CD4-positive, CD25-positive, alpha-beta regulatory T cell (primary cell): ENCODE measurements around the gene CAMK2D. TPM values are rescaled to one million over a fixed set of nuclear protein-coding genes. Genes with fewer than 3 reads are reported as not detected.
A peak's percentile ranks its signal among the peaks of the same experiment; 100 is the strongest.

Source experiments
- ATAC-seq, 2 donors: fragments of 150-1000 bp; cut with Tn5 transposase; one replicate each; pipeline ENCODE4 v1.10.0; 2021; ENCODE audit warnings: low read depth in 2 of 2, moderate number of reproducible peaks in 2 of 2, moderate library complexity in 1 of 2
- DNase-seq, 3 donors: peaks; one replicate each; pipeline versions ENCODE4 v3.0.0 to v3.0.0-alpha.2; 2012 to 2022; ENCODE audit warnings: mixed read lengths in 1 of 3
- H3K27ac ChIP-seq: one replicate; pipeline ENCODE4 v1.7.0; 2013; ENCODE audit warnings: mild to moderate bottlenecking, low read length; ENCODE audit not compliant: insufficient read depth, poor library complexity, severe bottlenecking
- H3K27me3 ChIP-seq: one replicate; pipeline ENCODE4 v1.7.0; 2013; ENCODE audit warnings: low read length; ENCODE audit not compliant: control insufficient read depth, insufficient read depth
- H3K36me3 ChIP-seq: one replicate; pipeline ENCODE4 v1.7.0; 2013; ENCODE audit warnings: mild to moderate bottlenecking, low read length, moderate library complexity; ENCODE audit not compliant: control insufficient read depth, insufficient read depth
- H3K4me1 ChIP-seq: 2 replicates; pipeline ENCODE4 v1.7.0; 2013; ENCODE audit warnings: mild to moderate bottlenecking, low read length; ENCODE audit not compliant: insufficient read depth, control insufficient read depth, poor library complexity, severe bottlenecking
- H3K4me3 ChIP-seq: one replicate; pipeline ENCODE4 v1.7.0; 2013; ENCODE audit warnings: low read depth, mild to moderate bottlenecking, low read length, moderate library complexity
- H3K9me3 ChIP-seq, 2 experiments: 1 replicate in 1 of 2; 2 replicates in 1 of 2; pipeline ENCODE4 v1.7.0; 2013; ENCODE audit warnings: low read length in 2 of 2, mild to moderate bottlenecking in 1 of 2, moderate library complexity in 1 of 2; ENCODE audit not compliant: control insufficient read depth in 2 of 2
- H3K27ac Mint-ChIP-seq, 3 donors: one replicate each; pipeline ENCODE4 v1.8.0; 2020 to 2022; ENCODE audit warnings: mild to moderate bottlenecking in 3 of 3, mixed read lengths in 3 of 3, moderate library complexity in 2 of 3
- H3K27me3 Mint-ChIP-seq: one replicate; pipeline ENCODE4 v1.8.0; 2022; ENCODE audit warnings: mild to moderate bottlenecking, mixed read lengths
- H3K36me3 Mint-ChIP-seq: one replicate; pipeline ENCODE4 v1.8.0; 2020; ENCODE audit warnings: mixed read lengths
- H3K4me1 Mint-ChIP-seq, 4 donors: one replicate each; pipeline ENCODE4 v1.8.0; 2020 to 2022; ENCODE audit warnings: mixed read lengths in 4 of 4, mild to moderate bottlenecking in 1 of 4
- H3K4me3 Mint-ChIP-seq, 4 donors: one replicate each; pipeline ENCODE4 v1.8.0; 2020 to 2022; ENCODE audit warnings: mild to moderate bottlenecking in 4 of 4, mixed read lengths in 4 of 4, moderate library complexity in 3 of 4
- H3K9me3 Mint-ChIP-seq, 7 donors: one replicate each; pipeline ENCODE4 v1.8.0; 2020 to 2022; ENCODE audit warnings: mixed read lengths in 7 of 7, mild to moderate bottlenecking in 3 of 7, moderate library complexity in 2 of 7
- polyA plus RNA-seq, 4 donors: library from polyadenylated mRNA; unstranded; fragments of 300-500 nt; fragmentation: Illumina TruSeq; gene quantifications; one replicate each; pipeline ENCODE4 v1.2.3, GENCODE V29; 2021
- total RNA-seq: library from RNA; stranded (reverse); gene quantifications from one replicate; pipeline ENCODE4 v1.2.3, GENCODE V29; 2022

The CAMK2D gene
- total and polyA plus RNA-seq, 5 donors from 2014 or later: 24.5 to 42.7 (median 26.2) TPM

DNA sequence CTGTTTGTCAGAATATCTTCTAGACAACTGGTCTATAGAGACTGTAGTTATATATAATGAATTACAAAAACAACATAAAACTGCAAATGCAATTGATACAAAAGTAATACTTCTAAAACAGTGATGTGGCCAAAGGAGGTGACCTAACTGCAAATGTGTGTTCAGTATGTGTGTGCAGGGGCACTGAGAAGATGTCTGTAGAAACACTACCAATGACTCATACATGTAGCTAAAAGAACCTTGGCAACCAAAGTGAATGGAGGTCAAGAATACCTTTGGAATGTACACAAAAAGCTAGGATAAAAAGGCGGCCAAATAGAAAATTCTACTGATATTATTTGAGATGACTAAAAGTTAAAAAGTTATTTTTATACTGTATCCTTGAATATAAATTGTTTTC, 261.8 kb downstream of the CAMK2D start:
- Mint-ChIP-seq H3K4me3 (no peak overlapping the region), H3K36me3 (peaks cover 54% of the 10 kb centered on the region), H3K27me3 (no peaks in the 10 kb centered on the region), H3K9me3 (no peaks in the 10 kb centered on the region), H3K27ac (no peak overlapping the region), H3K4me1 (peaks cover 0 to 9% (median 4%) of the 10 kb centered on the region in 4 donors)
- H3K4me3 ChIP-seq: no peak overlapping the region
- DNase-seq (no peak), ATAC-seq (no peak)
- no peak overlapping the region for H3K27ac ChIP-seq
- H3K4me1 ChIP-seq: no peaks in the 10 kb centered on the region
- H3K36me3 ChIP-seq: peaks cover 48% of the 10 kb centered on the region
- no peaks in the 10 kb centered on the region for H3K9me3 ChIP-seq
- no peaks in the 10 kb centered on the region for H3K27me3 ChIP-seq

DNA sequence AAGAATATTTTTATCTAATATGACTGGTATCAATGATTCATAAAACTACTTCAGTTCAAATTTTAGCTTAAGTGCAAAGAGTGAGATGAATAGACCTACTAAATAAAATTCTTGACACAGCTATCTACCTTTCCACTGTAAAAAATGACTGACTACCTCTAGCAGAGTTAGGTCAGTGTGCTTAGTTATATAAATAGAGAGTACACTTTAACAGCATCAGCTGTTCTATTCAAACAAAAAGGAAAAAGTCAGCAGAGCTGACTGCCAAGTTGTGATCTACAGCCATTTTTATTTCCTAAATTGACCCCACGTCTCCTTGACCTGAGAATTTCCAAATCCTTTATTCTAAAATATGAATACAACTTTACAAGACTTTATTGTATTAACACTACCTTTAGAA, 262.4 kb downstream of the CAMK2D start:
- Histone ChIP-seq H3K27ac (no peak overlapping the region), H3K4me3 (no peak overlapping the region), H3K27me3 (no peaks in the 10 kb centered on the region), H3K9me3 (no peaks in the 10 kb centered on the region), H3K4me1 (no peaks in the 10 kb centered on the region), H3K36me3 (peaks cover 48% of the 10 kb centered on the region)
- Mint-ChIP-seq H3K36me3 (peaks cover 50% of the 10 kb centered on the region), H3K9me3 (no peaks in the 10 kb centered on the region), H3K4me1 (peaks cover 0 to 9% (median 4%) of the 10 kb centered on the region in 4 donors), H3K27me3 (no peaks in the 10 kb centered on the region), H3K27ac (no peak overlapping the region), H3K4me3 (no peak overlapping the region)
- DNase-seq (no peak), ATAC-seq (no peak)

DNA sequence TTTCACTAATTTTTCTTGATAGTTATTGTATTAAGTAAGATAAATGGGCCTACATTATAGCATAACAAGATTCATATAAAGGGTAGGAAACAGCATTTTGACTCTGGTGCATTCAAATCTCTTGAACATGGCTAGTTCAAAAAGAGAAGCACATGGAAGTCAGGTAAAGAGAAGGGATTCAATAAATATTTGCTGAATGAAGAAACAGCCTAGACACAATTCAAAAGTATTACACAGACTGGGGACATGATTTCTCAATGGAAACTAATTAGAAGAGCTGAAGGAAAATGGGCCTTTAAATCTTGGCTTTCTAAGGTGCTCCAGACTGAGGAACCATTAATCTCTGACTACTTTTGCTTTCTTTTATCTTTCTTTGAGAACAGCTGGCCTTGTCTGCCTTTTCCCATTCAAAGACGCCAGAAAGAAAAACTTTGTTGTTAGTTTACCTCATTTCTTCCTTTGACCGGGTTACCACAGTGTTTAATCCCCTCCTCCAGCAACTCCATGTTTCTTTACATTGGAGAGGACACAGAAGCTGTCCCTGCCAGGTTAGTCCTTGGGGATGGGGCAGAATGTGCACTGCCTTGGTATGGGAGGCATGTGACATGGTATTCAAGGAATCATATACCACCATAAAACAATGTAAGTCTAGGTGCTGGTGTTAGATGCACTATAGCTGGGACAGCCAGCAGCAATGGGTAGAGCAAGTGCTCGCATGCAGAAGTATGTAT, 264.2 kb downstream of the CAMK2D start:
- Mint-ChIP-seq H3K27me3 (no peaks in the 10 kb centered on the region), H3K4me1 (peaks cover 0 to 9% (median 4%) of the 10 kb centered on the region in 4 donors), H3K9me3 (no peaks in the 10 kb centered on the region), H3K27ac (peak overlapping the region in 1 of 3 donors; percentile 39), H3K36me3 (peaks cover 35% of the 10 kb centered on the region), H3K4me3 (no peak overlapping the region)
- H3K27me3 ChIP-seq: no peaks in the 10 kb centered on the region
- no peak overlapping the region for H3K27ac ChIP-seq
- H3K36me3 ChIP-seq: peaks cover 43% of the 10 kb centered on the region
- no peak overlapping the region for H3K4me3 ChIP-seq
- H3K4me1 ChIP-seq: no peaks in the 10 kb centered on the region
- ATAC-seq (no peak), DNase-seq (no peak)
- no peaks in the 10 kb centered on the region for H3K9me3 ChIP-seq

DNA sequence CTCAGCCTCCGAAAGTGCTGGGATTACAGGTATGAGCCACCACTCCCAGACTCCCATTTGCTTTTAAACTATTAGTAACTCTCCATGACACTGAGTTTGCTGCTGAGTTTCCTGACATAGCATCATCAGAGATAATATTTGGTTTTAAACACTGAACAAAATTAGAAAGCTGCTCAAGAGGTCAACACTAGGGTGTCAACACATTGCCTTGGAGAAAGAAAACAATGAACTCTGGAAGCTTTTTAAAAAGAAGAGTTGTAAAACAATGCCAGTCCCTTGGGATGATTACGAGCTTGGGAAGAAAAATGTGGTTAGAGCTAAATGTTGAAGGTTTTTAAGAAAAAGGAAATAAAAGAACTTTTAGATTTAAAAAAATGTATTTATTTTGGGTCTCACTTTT, 264.8 kb downstream of the CAMK2D start:
- Mint-ChIP-seq H3K27me3 (no peaks in the 10 kb centered on the region), H3K4me3 (no peak overlapping the region), H3K36me3 (peaks cover 32% of the 10 kb centered on the region), H3K4me1 (peaks cover 0 to 9% (median 4%) of the 10 kb centered on the region in 4 donors), H3K9me3 (no peaks in the 10 kb centered on the region), H3K27ac (peak overlapping the region in 1 of 3 donors; percentile 39)
- Histone ChIP-seq H3K4me1 (no peaks in the 10 kb centered on the region), H3K36me3 (peaks cover 43% of the 10 kb centered on the region), H3K4me3 (no peak overlapping the region), H3K27me3 (no peaks in the 10 kb centered on the region), H3K9me3 (no peaks in the 10 kb centered on the region), H3K27ac (no peak overlapping the region)
- no peak for DNase-seq
- ATAC-seq: no peak

DNA sequence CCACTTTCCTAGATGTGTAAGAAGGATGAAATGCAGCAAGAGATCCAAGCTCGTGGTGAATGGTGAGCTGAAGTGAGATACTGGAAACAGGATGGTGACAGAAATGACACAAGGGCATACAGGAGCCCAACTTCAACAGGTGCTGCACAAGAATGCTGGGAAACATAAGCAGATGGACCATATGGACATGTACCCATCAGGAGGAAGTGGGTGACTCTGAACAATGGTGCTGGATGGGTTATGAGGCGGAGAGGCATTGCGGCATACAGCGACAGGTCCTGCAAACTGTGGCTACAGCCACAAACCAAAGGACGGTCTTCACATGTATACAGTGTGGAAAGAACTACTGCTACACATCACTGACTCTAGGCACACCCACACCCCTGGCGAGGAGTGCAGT, 265.7 kb downstream of the CAMK2D start:
- peaks cover 43% of the 10 kb centered on the region for H3K36me3 ChIP-seq
- ATAC-seq: no peak
- Mint-ChIP-seq H3K27ac (no peak overlapping the region), H3K4me1 (peaks cover 0 to 9% (median 4%) of the 10 kb centered on the region in 4 donors), H3K27me3 (no peaks in the 10 kb centered on the region), H3K4me3 (no peak overlapping the region), H3K9me3 (no peaks in the 10 kb centered on the region), H3K36me3 (peaks cover 32% of the 10 kb centered on the region)
- H3K9me3 ChIP-seq: no peaks in the 10 kb centered on the region
- H3K27me3 ChIP-seq: no peaks in the 10 kb centered on the region
- no peak for DNase-seq
- no peaks in the 10 kb centered on the region for H3K4me1 ChIP-seq
- no peak overlapping the region for H3K4me3 ChIP-seq
- H3K27ac ChIP-seq: no peak overlapping the region

DNA sequence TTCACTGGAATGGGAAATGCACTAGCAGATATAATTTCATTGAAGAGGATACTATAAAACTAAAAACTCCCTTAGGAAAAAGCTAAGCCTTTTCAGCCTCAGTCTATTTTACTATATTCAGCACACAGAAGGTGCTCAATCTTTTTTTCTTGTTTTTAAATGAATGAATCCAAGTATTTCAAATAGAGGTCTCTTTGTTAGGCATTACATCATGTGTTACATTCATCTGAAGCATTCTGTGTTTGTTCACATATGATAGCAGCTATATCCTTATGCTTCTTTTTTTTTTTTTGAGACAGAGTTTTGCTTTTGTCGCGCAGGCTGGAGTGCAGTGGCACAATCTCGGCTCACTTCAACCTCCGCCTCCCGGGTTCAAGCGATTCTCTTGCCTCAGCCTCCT, 278.4 kb downstream of the CAMK2D start:
- no peak for DNase-seq
- no peaks in the 10 kb centered on the region for H3K4me1 Mint-ChIP-seq
- no peak overlapping the region for H3K27ac Mint-ChIP-seq
- H3K4me1 ChIP-seq: no peaks in the 10 kb centered on the region
- no peak overlapping the region for H3K4me3 Mint-ChIP-seq
- no peaks in the 10 kb centered on the region for H3K27me3 Mint-ChIP-seq
- no peaks in the 10 kb centered on the region for H3K27me3 ChIP-seq
- no peak overlapping the region for H3K4me3 ChIP-seq
- H3K36me3 Mint-ChIP-seq: peaks cover 38% of the 10 kb centered on the region
- H3K27ac ChIP-seq: no peak overlapping the region
- H3K9me3 Mint-ChIP-seq: peaks cover 0 to 10% (median 0%) of the 10 kb centered on the region in 7 donors
- H3K36me3 ChIP-seq: peaks cover 6% of the 10 kb centered on the region
- H3K9me3 ChIP-seq: no peaks in the 10 kb centered on the region
- ATAC-seq: no peak

DNA sequence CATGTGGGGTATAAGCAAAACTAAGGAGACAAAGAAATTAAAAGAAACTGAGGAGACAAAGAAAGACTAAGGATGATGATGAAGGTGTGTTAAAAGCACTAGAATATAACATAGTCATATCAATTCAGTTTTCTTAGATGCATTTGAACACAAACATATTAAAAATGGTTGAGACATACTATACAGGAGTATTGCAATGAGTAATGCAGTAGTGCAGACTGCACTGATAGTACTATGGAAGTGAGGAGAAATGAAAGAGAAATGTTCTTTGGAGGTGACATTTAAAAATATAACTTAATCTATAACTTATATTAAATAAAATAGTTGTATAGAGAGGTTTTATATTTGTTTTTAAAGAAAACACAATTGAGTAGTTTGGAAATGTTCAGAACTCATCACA, 279.2 kb downstream of the CAMK2D start:
- no peak overlapping the region for H3K27ac ChIP-seq
- DNase-seq (no peak), ATAC-seq (no peak)
- H3K27me3 Mint-ChIP-seq: no peaks in the 10 kb centered on the region
- no peak overlapping the region for H3K4me3 Mint-ChIP-seq
- H3K4me1 Mint-ChIP-seq: no peaks in the 10 kb centered on the region
- peaks cover 12% of the 10 kb centered on the region for H3K36me3 ChIP-seq
- H3K9me3 Mint-ChIP-seq: peaks cover 0 to 10% (median 0%) of the 10 kb centered on the region in 7 donors
- no peaks in the 10 kb centered on the region for H3K9me3 ChIP-seq
- no peaks in the 10 kb centered on the region for H3K27me3 ChIP-seq
- H3K36me3 Mint-ChIP-seq: peaks cover 41% of the 10 kb centered on the region
- peak overlapping the region in 1 of 3 donors; percentile 20 for H3K27ac Mint-ChIP-seq
- no peaks in the 10 kb centered on the region for H3K4me1 ChIP-seq
- H3K4me3 ChIP-seq: no peak overlapping the region

DNA sequence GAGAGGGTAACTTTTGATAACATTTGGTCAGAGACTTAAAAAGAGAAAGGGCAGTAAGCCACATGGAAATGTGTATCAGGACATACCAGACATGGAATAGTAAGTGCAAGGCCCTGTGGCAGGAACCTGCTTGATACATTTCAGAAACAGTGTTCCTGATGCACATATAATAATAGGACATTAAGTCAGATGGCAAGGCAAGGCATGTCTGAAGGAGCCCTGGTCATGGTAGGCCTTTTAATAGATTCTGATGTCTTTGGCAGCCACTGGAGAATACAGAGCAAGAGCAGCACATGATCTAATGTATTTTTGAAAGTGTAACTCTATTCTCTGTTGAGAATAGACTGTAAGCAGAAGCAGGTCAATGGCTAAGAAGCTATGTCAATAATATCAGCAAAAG, 279.7 kb downstream of the CAMK2D start:
- Histone ChIP-seq H3K4me3 (no peak overlapping the region), H3K36me3 (peaks cover 15% of the 10 kb centered on the region), H3K27me3 (no peaks in the 10 kb centered on the region), H3K27ac (no peak overlapping the region), H3K9me3 (peaks cover 0 to 4% of the 10 kb centered on the region in 2 experiments), H3K4me1 (no peaks in the 10 kb centered on the region)
- Mint-ChIP-seq H3K36me3 (peaks cover 43% of the 10 kb centered on the region), H3K27me3 (no peaks in the 10 kb centered on the region), H3K4me1 (peaks cover 0 to under 1% (median 0%) of the 10 kb centered on the region in 4 donors), H3K27ac (peak overlapping the region in 1 of 3 donors; percentile 36), H3K4me3 (no peak overlapping the region), H3K9me3 (peaks cover 0 to 12% (median 0%) of the 10 kb centered on the region in 7 donors)
- no peak for DNase-seq
- no peak for ATAC-seq
